Gastroesophageal sphincter (tissue), 4 donors: ENCODE measurements around the gene ZNF594. TPM values are rescaled to one million over a fixed set of nuclear protein-coding genes. Genes with fewer than 3 reads are reported as not detected.
A peak's percentile ranks its signal among the peaks of the same experiment; 100 is the strongest.
"Not testable (repeated sequence)": the region's sequence is repeated elsewhere in the genome, so short reads cannot be mapped to it uniquely, and the experiment has no call there.

Source experiments
- ATAC-seq: fragments of 150-250 bp; one replicate; pipeline ENCODE4 v1.9.1; 2016; ENCODE audit warnings: mild to moderate bottlenecking, moderate library complexity
- H3K27ac ChIP-seq, 4 donors: fragments of 200-600 bp; sonication (generic) in 3 of 4; 1 replicate in 3 of 4; 2 replicates in 1 of 4; pipeline ENCODE4 v1.5.1; 2016 to 2019
- H3K27me3 ChIP-seq: fragments of 200-600 bp; sonication (generic); one replicate; pipeline ENCODE4 v1.5.1; 2019
- H3K36me3 ChIP-seq, 2 donors: fragments of 200-600 bp; sonication (generic); one replicate each; pipeline ENCODE4 v1.5.1; 2019; ENCODE audit warnings: control low read depth in 1 of 2
- H3K4me1 ChIP-seq, 3 donors: fragments of 200-600 bp; sonication (generic); 1 replicate in 2 of 3; 2 replicates in 1 of 3; pipeline ENCODE4 v1.5.1; 2016 to 2019; ENCODE audit warnings: control low read depth in 2 of 3
- H3K4me3 ChIP-seq, 2 donors: fragments of 200-600 bp; sonication (generic); one replicate each; pipeline ENCODE4 v1.5.1; 2019; ENCODE audit warnings: mild to moderate bottlenecking in 1 of 2, moderate library complexity in 1 of 2
- H3K9me3 ChIP-seq, 3 donors: fragments of 200-600 bp; sonication (generic); one replicate each; pipeline ENCODE4 v1.5.1; 2017 to 2019; ENCODE audit warnings: control low read depth in 2 of 3
- CTCF ChIP-seq, 4 experiments: fragments of 200-600 bp in 2 of 4; fragments of 450-650 bp in 2 of 4; sonication (generic) in 1 of 4; IDR thresholded peaks; one replicate each; pipeline ENCODE4 v1.5.1; 2017 to 2019; ENCODE audit warnings: antibody characterized with exemption in 4 of 4, mild to moderate bottlenecking in 2 of 4, moderate library complexity in 2 of 4
- EP300 ChIP-seq: sonication (generic); formaldehyde crosslinking; IDR thresholded peaks from one replicate; pipeline ENCODE4 v1.6.1; 2017; ENCODE audit warnings: antibody characterized with exemption, mild to moderate bottlenecking
- POLR2A ChIP-seq, 2 donors: fragments of 450-650 bp; IDR thresholded peaks; one replicate each; pipeline ENCODE4 v1.6.1; 2017; ENCODE audit warnings: antibody characterized with exemption in 2 of 2, mild to moderate bottlenecking in 2 of 2, moderate library complexity in 1 of 2
- POLR2AphosphoS5 ChIP-seq: sonication (generic); formaldehyde crosslinking; IDR thresholded peaks from one replicate; pipeline ENCODE4 v1.6.1; 2017; ENCODE audit warnings: antibody characterized with exemption
- WGBS, 2 donors: methylation state at CpG; one replicate each; pipeline ENCODE4 v1.1.5; 2018; ENCODE audit warnings: low coverage in 1 of 2; 5-methylcytosine and 5-hydroxymethylcytosine counted together
- total RNA-seq, 4 donors: library from RNA; depleted of rRNA; stranded (reverse); fragments of >200 nt; gene quantifications; one replicate each; pipeline ENCODE4 v1.1.0, GENCODE V29; 2016

ZNF594 gene
- total RNA-seq, result 10 to 100 TPM in 2 of 4 donors, 1 to 10 TPM in 2; 8.4 to 21.3 (median 10.7) TPM

GRCh38 chr17:5191541-5192417, at the start of gene ZNF594:
ZNF594 (minus strand) TSS chr17:5191868; CDS start chr17:5184256, 7,612 bp downstream.
- H3K9me3 ChIP-seq, result peaks cover 0 to 33% (median under 1%) of the 10 kb centered on the region in 3 donors
- peak; percentile 100 for ATAC-seq
- H3K36me3 ChIP-seq, result peaks cover 0 to 36% of the 10 kb centered on the region in 2 donors
- peak within 1 kb of the TSS; percentile 60 to 81 for H3K4me3 ChIP-seq
- no peaks in the 10 kb centered on the region for H3K27me3 ChIP-seq
- peaks cover 0 to 26% (median 0%) of the 10 kb centered on the region in 3 donors for H3K4me1 ChIP-seq
- H3K27ac ChIP-seq, result peak within 1 kb of the TSS; percentile 17 to 85 (median 84)
- WGBS, 2 donors, result 2 to 5% methylated on average over 22 to 34 of the region's 82 CpGs
- TF ChIP-seq POLR2A (IDR thresholded peaks at IDR 0.05) (peak; percentile 74 to 82), CTCF (IDR thresholded peaks at IDR 0.05) (peak in 3 of 4 experiments; percentile 70 to 80 (median 71)), POLR2AphosphoS5 (peak; percentile 79), EP300 (no peak)

- H3K9me3 ChIP-seq, H3K36me3 ChIP-seq, H3K4me3 ChIP-seq, H3K27ac ChIP-seq, ATAC-seq, H3K4me1 ChIP-seq: not testable (repeated sequence)
- 91% methylated on average over 2 of the region's 7 CpGs; no CpG with 5 or more reads in 1 of the 2 donors for WGBS, 2 donors
- H3K27me3 ChIP-seq, result peaks cover 11% of the 10 kb centered on the region
These were observed 48.1 kb upstream of the ZNF594 start for GRCh38 chr17:5239769-5240168.

GRCh38 chr17:5238333-5238732, 46.7 kb upstream of the ZNF594 start:
- Histone ChIP-seq H3K27me3 (no peaks in the 10 kb centered on the region), H3K36me3 (peaks cover 0 to 22% of the 10 kb centered on the region in 2 donors), H3K4me1 (no peaks in the 10 kb centered on the region), H3K4me3 (no peak overlapping the region), H3K9me3 (no peaks in the 10 kb centered on the region), H3K27ac (no peak overlapping the region)
- no peak for ATAC-seq
- TF ChIP-seq POLR2AphosphoS5, result no peak
- TF ChIP-seq POLR2A (IDR thresholded peaks at IDR 0.05), result no peak
- no peak for TF ChIP-seq CTCF (IDR thresholded peaks at IDR 0.05)
- WGBS, 2 donors, result no CpG with 5 or more reads among the region's 4 CpGs

GRCh38 chr17:5237541-5238016, 45.9 kb upstream of the ZNF594 start:
- 31 to 32% methylated on average over 3 to 5 of the region's 6 CpGs for WGBS, 2 donors
- ATAC-seq, result no peak
- no peaks in the 10 kb centered on the region for H3K27me3 ChIP-seq
- H3K27ac ChIP-seq, result no peak overlapping the region
- no peaks in the 10 kb centered on the region for H3K4me1 ChIP-seq
- H3K36me3 ChIP-seq, result peaks cover 0 to 22% of the 10 kb centered on the region in 2 donors
- no peaks in the 10 kb centered on the region for H3K9me3 ChIP-seq
- TF ChIP-seq EP300, result no peak
- peak in 2 of 4 experiments; percentile 33 to 42 for TF ChIP-seq CTCF (IDR thresholded peaks at IDR 0.05)
- TF ChIP-seq POLR2AphosphoS5, result no peak
- no peak for TF ChIP-seq POLR2A (IDR thresholded peaks at IDR 0.05)
- H3K4me3 ChIP-seq, result no peak overlapping the region

GRCh38 chr17:5236938-5237540, 45.4 kb upstream of the ZNF594 start:
- WGBS, 2 donors, result 60 to 79% methylated on average over 2 to 3 of the region's 3 CpGs
- Histone ChIP-seq H3K27ac (no peak overlapping the region), H3K36me3 (peaks cover 0 to 22% of the 10 kb centered on the region in 2 donors), H3K4me3 (no peak overlapping the region), H3K4me1 (no peaks in the 10 kb centered on the region), H3K9me3 (no peaks in the 10 kb centered on the region), H3K27me3 (no peaks in the 10 kb centered on the region)
- TF ChIP-seq POLR2A (IDR thresholded peaks at IDR 0.05) (no peak), POLR2AphosphoS5 (no peak), CTCF (IDR thresholded peaks at IDR 0.05) (no peak), EP300 (no peak)
- no peak for ATAC-seq
